Mesenchymal stem cell (in vitro differentiated cells and primary cell): Measurements from ENCODE around the gene PSMD13.

Experiments
- DNase-seq: peaks from one replicate; pipeline ENCODE4 v3.0.0-alpha.2; 2013
- H2AFZ ChIP-seq: one replicate; pipeline ENCODE4 v1.6.1; 2013; ENCODE audit warnings: low read depth, mild to moderate bottlenecking, control low read depth, inconsistent platforms, low read length, moderate library complexity
- H2AK5ac ChIP-seq: 2 replicates; pipeline ENCODE4 v1.6.1; 2013; ENCODE audit warnings: low read length, moderate library complexity, mild to moderate bottlenecking, inconsistent platforms; ENCODE audit not compliant: severe bottlenecking
- H2BK120ac ChIP-seq: one replicate; pipeline ENCODE4 v1.6.1; 2013; ENCODE audit warnings: low read depth, mild to moderate bottlenecking, inconsistent platforms, low read length, moderate library complexity
- H2BK12ac ChIP-seq, 2 experiments: one replicate each; pipeline ENCODE4 v1.6.1; 2013; ENCODE audit warnings: inconsistent platforms in 2 of 2, low read length in 2 of 2, mild to moderate bottlenecking in 2 of 2, moderate library complexity in 2 of 2, control low read depth in 1 of 2
- H2BK15ac ChIP-seq: one replicate; pipeline ENCODE4 v1.6.1; 2013; ENCODE audit warnings: mild to moderate bottlenecking, low read depth, inconsistent platforms; ENCODE audit not compliant: poor library complexity, severe bottlenecking
- H2BK5ac ChIP-seq: 2 replicates; pipeline ENCODE4 v1.6.1; 2013; ENCODE audit warnings: low read depth, mild to moderate bottlenecking, low read length, control low read depth, inconsistent platforms; ENCODE audit not compliant: poor library complexity, severe bottlenecking
- H3K14ac ChIP-seq, 2 experiments: one replicate each; pipeline ENCODE4 v1.6.1; 2013; ENCODE audit warnings: inconsistent platforms in 2 of 2, low read length in 2 of 2, control low read depth in 1 of 2, mild to moderate bottlenecking in 1 of 2, moderate library complexity in 1 of 2
- H3K18ac ChIP-seq, 2 experiments: one replicate each; pipeline ENCODE4 v1.6.1; 2013; ENCODE audit warnings: inconsistent platforms in 2 of 2, low read length in 2 of 2, control low read depth in 1 of 2, low read depth in 1 of 2, mild to moderate bottlenecking in 1 of 2
- H3K23ac ChIP-seq, 2 experiments: one replicate each; pipeline ENCODE4 v1.6.1; 2013; ENCODE audit warnings: inconsistent platforms in 2 of 2, low read length in 2 of 2, mild to moderate bottlenecking in 2 of 2, moderate library complexity in 2 of 2, control low read depth in 1 of 2
- H3K27ac ChIP-seq: 2 replicates; pipeline ENCODE4 v1.5.1; 2013; ENCODE audit warnings: mild to moderate bottlenecking, moderate library complexity, low read length, control low read depth, inconsistent platforms; ENCODE audit not compliant: poor library complexity, severe bottlenecking
- H3K27me3 ChIP-seq, 2 experiments: 2 replicates each; pipeline versions ENCODE4 v1.6.1 to v1.7.0; 2013; ENCODE audit warnings: low read length in 2 of 2, mild to moderate bottlenecking in 2 of 2, moderate library complexity in 2 of 2, control low read depth in 1 of 2, inconsistent platforms in 1 of 2; ENCODE audit not compliant: control insufficient read depth in 1 of 2, insufficient read depth in 1 of 2
- H3K36me3 ChIP-seq, 2 experiments: 2 replicates each; pipeline versions ENCODE4 v1.6.1 to v1.7.0; 2013; ENCODE audit warnings: low read length in 2 of 2, control low read depth in 1 of 2, inconsistent platforms in 1 of 2, low read depth in 1 of 2, mild to moderate bottlenecking in 1 of 2; ENCODE audit not compliant: insufficient read depth in 2 of 2, control insufficient read depth in 1 of 2
- H3K4ac ChIP-seq, 2 experiments: one replicate each; pipeline ENCODE4 v1.6.1; 2013; ENCODE audit warnings: inconsistent platforms in 2 of 2, low read length in 2 of 2, mild to moderate bottlenecking in 2 of 2, moderate library complexity in 2 of 2, control low read depth in 1 of 2, low read depth in 1 of 2
- H3K4me1 ChIP-seq: 2 replicates; pipeline ENCODE4 v1.6.1; 2013; ENCODE audit warnings: low read depth, low read length, control low read depth; ENCODE audit not compliant: control insufficient read depth, insufficient read depth
- H3K4me2 ChIP-seq: 2 replicates; pipeline ENCODE4 v1.6.1; 2013; ENCODE audit warnings: low read length, mild to moderate bottlenecking, inconsistent platforms; ENCODE audit not compliant: poor library complexity, severe bottlenecking
- H3K4me3 ChIP-seq, 2 experiments: 2 replicates each; pipeline versions ENCODE4 v1.5.1 to v1.7.0; 2013; ENCODE audit warnings: low read length in 2 of 2, mild to moderate bottlenecking in 2 of 2, control low read depth in 1 of 2, low read depth in 1 of 2; ENCODE audit not compliant: insufficient read depth in 1 of 2
- H3K79me1 ChIP-seq: replicated peaks from 2 replicates; pipeline ENCODE4 v1.6.1; 2013; ENCODE audit warnings: mild to moderate bottlenecking, control low read depth, low read length, inconsistent platforms; ENCODE audit not compliant: poor library complexity, severe bottlenecking
- H3K9ac ChIP-seq: 2 replicates; pipeline ENCODE4 v1.7.0; 2013; ENCODE audit warnings: mild to moderate bottlenecking, low read length, moderate library complexity
- H3K9me3 ChIP-seq: 2 replicates; pipeline ENCODE4 v1.7.0; 2013; ENCODE audit warnings: mild to moderate bottlenecking, low read length; ENCODE audit not compliant: control insufficient read depth
- H4K8ac ChIP-seq: one replicate; pipeline ENCODE4 v1.6.1; 2013; ENCODE audit warnings: inconsistent platforms, mild to moderate bottlenecking, low read length, moderate library complexity
- H4K91ac ChIP-seq: one replicate; pipeline ENCODE4 v1.6.1; 2013; ENCODE audit warnings: mild to moderate bottlenecking, low read length, inconsistent platforms
- WGBS: methylation state at CpG from one replicate; pipeline ENCODE4 v1.1.7; 2013; ENCODE audit warnings: mixed read lengths; 5-methylcytosine and 5-hydroxymethylcytosine counted together

The PSMD13 gene

GRCh38 chr11:281486-282161, 44.8 kb downstream of the PSMD13 start:
- Histone ChIP-seq H2BK12ac (no peak overlapping the region), H3K27me3 (peaks cover 10 to 92% of the 10 kb centered on the region in 2 experiments), H3K79me1 (no peaks in the 10 kb centered on the region), H3K36me3 (no peaks in the 10 kb centered on the region), H3K27ac (no peak overlapping the region), H3K14ac (no peak overlapping the region), H3K4me3 (no peak overlapping the region), H2BK120ac (no peak overlapping the region), H4K8ac (no peak overlapping the region), H2BK15ac (no peak overlapping the region), H3K9ac (no peak overlapping the region), H3K18ac (no peak overlapping the region), H3K4me1 (peaks cover 5% of the 10 kb centered on the region), H3K9me3 (peaks cover 6% of the 10 kb centered on the region), H2AFZ (no peak overlapping the region), H2AK5ac (no peak overlapping the region), H3K23ac (no peak overlapping the region), H4K91ac (no peak overlapping the region), H2BK5ac (no peak overlapping the region), H3K4me2 (no peak overlapping the region), H3K4ac (no peak overlapping the region)
- WGBS = 95% methylated on average over 26 of the region's 26 CpGs
- no peak for DNase-seq

DNA sequence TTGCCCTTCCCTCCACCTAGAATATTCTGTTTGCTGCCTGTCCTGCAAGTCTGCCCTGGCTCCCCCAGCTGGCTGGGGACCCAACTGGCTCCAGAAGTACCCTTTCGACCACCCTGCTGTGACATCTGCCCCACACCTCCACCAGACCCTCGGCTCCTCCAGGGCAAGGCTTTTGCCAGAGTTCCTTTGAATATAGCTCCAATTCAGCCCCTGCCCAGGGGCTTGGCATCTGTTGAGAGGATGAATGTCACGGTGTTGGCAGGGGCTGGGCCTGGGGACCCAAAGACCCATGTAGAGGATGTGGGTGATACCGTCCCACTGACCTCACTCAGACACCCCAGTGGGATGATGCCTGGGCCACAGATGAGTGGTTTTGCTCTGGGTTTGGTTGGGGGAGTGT, 45.4 kb downstream of the PSMD13 start:
- H4K8ac ChIP-seq = no peak overlapping the region
- H3K18ac ChIP-seq = no peak overlapping the region

GRCh38 chr11:282630-283360, 46.0 kb downstream of the PSMD13 start:
- Histone ChIP-seq H3K36me3 (no peaks in the 10 kb centered on the region), H2AK5ac (no peak overlapping the region), H4K91ac (no peak overlapping the region), H3K27ac (no peak overlapping the region), H3K14ac (no peak overlapping the region), H3K23ac (no peak overlapping the region), H2BK5ac (no peak overlapping the region), H3K4me3 (no peak overlapping the region), H3K79me1 (no peaks in the 10 kb centered on the region), H3K4me2 (no peak overlapping the region), H3K27me3 (peaks cover 15 to 92% of the 10 kb centered on the region in 2 experiments), H3K4me1 (peaks cover 5% of the 10 kb centered on the region), H4K8ac (no peak overlapping the region), H2BK120ac (no peak overlapping the region), H3K9me3 (no peaks in the 10 kb centered on the region), H2AFZ (no peak overlapping the region), H3K4ac (no peak overlapping the region), H2BK12ac (no peak overlapping the region), H3K18ac (no peak overlapping the region), H2BK15ac (no peak overlapping the region), H3K9ac (no peak overlapping the region)
- 81% methylated on average over 10 of the region's 13 CpGs for WGBS
- no peak for DNase-seq

More for the DNA sequence above, 45.4 kb downstream of the PSMD13 start:
- Histone ChIP-seq H3K14ac (no peak overlapping the region), H2AFZ (no peak overlapping the region), H3K4me2 (no peak overlapping the region), H2BK120ac (no peak overlapping the region), H3K36me3 (no peaks in the 10 kb centered on the region), H3K27ac (no peak overlapping the region), H3K4ac (no peak overlapping the region), H2BK5ac (no peak overlapping the region), H4K91ac (no peak overlapping the region), H2BK15ac (no peak overlapping the region), H3K4me3 (no peak overlapping the region), H3K27me3 (peaks cover 12 to 92% of the 10 kb centered on the region in 2 experiments), H2BK12ac (no peak overlapping the region), H3K79me1 (no peaks in the 10 kb centered on the region), H3K4me1 (peaks cover 5% of the 10 kb centered on the region), H3K9ac (no peak overlapping the region), H3K23ac (no peak overlapping the region), H2AK5ac (no peak overlapping the region), H3K9me3 (peaks cover under 1% of the 10 kb centered on the region)
- DNase-seq = no peak
- WGBS = 96% methylated on average over 3 of the region's 4 CpGs

DNA sequence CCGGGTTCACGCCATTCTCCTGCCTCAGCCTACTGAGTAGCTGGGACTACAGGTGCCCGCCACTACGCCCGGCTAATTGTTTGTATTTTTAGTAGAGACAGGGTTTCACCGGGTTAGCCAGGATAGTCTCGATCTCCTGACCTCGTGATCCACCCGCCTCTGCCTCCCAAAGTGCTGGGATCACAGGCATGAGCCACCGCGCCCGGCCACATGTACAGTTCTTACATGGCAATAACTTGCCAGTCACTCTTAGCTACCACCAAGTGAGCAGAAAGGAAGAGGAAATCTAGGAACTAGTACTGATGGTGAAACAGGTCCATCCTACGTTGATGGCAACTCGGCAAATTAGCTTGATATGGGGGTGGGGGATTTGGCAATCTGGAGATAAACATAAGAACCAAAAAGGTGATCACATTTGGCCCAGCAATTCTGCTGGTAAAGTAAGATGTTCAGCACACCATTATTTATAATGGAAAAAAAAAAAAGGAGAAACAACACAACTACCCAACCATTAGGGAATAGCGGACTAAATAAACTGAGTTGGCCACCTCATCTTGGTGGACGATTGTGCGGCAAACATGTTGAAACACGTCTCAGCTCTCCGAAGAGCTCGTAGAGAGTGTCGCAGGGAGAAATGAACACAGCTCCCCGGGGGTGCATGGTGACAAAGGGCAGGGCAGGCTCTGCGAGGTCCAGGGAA, 46.8 kb downstream of the PSMD13 start:
- Histone ChIP-seq H2BK5ac (no peak overlapping the region), H3K27me3 (peaks cover 20 to 91% of the 10 kb centered on the region in 2 experiments), H2BK120ac (no peak overlapping the region), H3K4me2 (no peak overlapping the region), H3K9ac (no peak overlapping the region), H3K27ac (no peak overlapping the region), H2AFZ (no peak overlapping the region), H2BK15ac (no peak overlapping the region), H2AK5ac (no peak overlapping the region), H3K36me3 (no peaks in the 10 kb centered on the region), H2BK12ac (no peak overlapping the region), H3K4ac (no peak overlapping the region), H3K9me3 (no peaks in the 10 kb centered on the region), H3K18ac (no peak overlapping the region), H3K14ac (no peak overlapping the region), H3K4me3 (no peak overlapping the region), H3K4me1 (peaks cover 12% of the 10 kb centered on the region), H3K79me1 (no peaks in the 10 kb centered on the region), H3K23ac (no peak overlapping the region), H4K91ac (no peak overlapping the region), H4K8ac (no peak overlapping the region)
- no peak for DNase-seq
- 84% methylated on average over 21 of the region's 23 CpGs for WGBS
